ENCODE measurements around the gene PANX1.

GRCh38 chr11:94100253-94100652, 28.4 kb upstream of the PANX1 start:
- no peak for TF ChIP-seq RAD21 (IDR thresholded peaks at IDR 0.05; ENCODE audit: low read length)
- no peak for TF ChIP-seq TAF1 (IDR thresholded peaks at IDR 0.05; ENCODE audit: borderline replicate concordance, low read depth, low read length)
- TF ChIP-seq YY1 (IDR thresholded peaks at IDR 0.05; ENCODE audit: low read depth) = no peak
- TF ChIP-seq USF2 (IDR thresholded peaks at IDR 0.05; ENCODE audit: borderline replicate concordance, low read depth, low read length) = no peak
- TF ChIP-seq POLR2AphosphoS5 (IDR thresholded peaks at IDR 0.05; ENCODE audit: low read depth, low read length) = no peak
- no peak for TF ChIP-seq TCF12 (IDR thresholded peaks at IDR 0.05)
- TF ChIP-seq REST (IDR thresholded peaks at IDR 0.05; ENCODE audit: low read depth, low read length) = no peak
- TF ChIP-seq EZH2phosphoT487 (IDR thresholded peaks at IDR 0.05; ENCODE audit: borderline replicate concordance, low read depth) = no peak
- TF ChIP-seq CTCF (IDR thresholded peaks at IDR 0.05) = no peak
- no peak for TF ChIP-seq GABPA (IDR thresholded peaks at IDR 0.05; ENCODE audit: low read depth)
- TF ChIP-seq RXRA (IDR thresholded peaks at IDR 0.05; ENCODE audit: borderline replicate concordance, low read depth) = no peak
- no peak for TF ChIP-seq RCOR1 (IDR thresholded peaks at IDR 0.05; ENCODE audit: low read length)
